GM12873 (cell line): ENCODE data around the gene IFNK.

Experiments
- TF ChIP-seq, protein P1 (sequence below): IDR thresholded peaks from 2 replicates; pipeline ENCODE4 v1.5.1; 2012; ENCODE audit warnings: low read depth, mild to moderate bottlenecking, moderate library complexity, low read length, control low read depth; ENCODE audit not compliant: insufficient read depth; ENCODE audit errors: missing control alignments

IFNK gene

DNA sequence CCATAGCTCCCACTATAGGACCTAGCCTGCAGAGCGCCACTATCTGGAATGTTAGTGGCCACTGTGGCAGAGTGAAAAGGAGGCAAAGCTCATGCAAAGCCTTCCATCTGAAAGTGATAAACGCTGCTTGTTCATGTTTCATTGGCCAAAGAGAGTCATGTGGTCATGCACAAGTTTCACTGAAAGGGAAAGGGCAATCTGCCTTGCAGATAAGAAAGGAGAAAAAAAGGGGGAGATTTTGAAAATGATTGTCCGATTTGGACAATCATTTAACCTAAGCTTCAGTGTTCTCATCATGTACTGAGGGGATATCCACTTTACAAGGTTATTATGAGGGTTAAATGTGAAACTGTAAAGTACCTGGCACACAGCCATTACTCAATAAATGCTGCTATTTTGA is 14.6 kb downstream of the IFNK start:
- TF ChIP-seq, protein P1, sequence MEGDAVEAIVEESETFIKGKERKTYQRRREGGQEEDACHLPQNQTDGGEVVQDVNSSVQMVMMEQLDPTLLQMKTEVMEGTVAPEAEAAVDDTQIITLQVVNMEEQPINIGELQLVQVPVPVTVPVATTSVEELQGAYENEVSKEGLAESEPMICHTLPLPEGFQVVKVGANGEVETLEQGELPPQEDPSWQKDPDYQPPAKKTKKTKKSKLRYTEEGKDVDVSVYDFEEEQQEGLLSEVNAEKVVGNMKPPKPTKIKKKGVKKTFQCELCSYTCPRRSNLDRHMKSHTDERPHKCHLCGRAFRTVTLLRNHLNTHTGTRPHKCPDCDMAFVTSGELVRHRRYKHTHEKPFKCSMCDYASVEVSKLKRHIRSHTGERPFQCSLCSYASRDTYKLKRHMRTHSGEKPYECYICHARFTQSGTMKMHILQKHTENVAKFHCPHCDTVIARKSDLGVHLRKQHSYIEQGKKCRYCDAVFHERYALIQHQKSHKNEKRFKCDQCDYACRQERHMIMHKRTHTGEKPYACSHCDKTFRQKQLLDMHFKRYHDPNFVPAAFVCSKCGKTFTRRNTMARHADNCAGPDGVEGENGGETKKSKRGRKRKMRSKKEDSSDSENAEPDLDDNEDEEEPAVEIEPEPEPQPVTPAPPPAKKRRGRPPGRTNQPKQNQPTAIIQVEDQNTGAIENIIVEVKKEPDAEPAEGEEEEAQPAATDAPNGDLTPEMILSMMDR = no peak

DNA sequence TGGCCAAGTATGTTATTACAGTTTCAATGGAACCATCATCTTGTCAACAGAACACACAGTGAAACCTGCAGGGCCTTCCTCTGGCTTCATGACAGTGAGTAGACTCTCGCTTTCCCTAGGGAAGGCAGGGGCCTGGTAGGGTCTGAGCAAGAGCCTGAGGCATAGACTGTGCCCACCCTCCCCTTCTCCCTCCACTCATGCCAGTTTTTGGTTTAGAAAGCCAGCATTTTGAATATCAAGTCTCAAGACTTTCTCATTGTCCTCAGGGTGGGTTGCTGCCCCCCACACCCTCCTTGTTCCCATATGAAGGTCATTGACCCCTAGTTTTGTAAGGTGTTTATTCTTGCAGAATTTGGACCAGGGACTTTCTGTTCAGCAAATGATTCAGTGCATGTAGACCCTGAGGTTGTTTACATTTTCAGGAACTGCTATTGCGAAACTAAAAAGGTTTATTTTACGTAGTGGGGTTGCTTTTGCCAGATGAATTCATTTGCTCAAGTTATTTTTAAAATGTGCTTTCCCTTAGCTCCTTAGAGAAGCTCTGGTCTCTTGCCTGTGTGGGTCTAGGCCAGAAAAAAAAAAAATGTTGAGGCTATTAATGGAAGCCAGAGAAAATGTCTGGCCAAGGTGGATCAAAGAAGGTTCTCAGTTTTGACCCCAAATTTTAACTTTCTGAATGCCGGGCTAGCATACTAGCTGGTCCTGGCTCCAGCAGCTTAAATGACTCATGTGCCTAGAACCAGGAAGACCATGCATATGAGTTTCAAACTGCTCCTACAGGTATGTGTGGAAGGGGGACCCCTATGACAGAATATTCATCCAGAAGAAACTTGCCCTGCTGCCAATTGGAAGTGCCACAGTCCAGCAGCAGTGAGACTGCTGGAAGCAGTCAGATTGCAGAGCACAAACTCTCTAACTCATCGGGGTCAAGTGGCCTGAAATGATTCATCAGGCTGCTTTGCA is 15.7 kb downstream of the IFNK start:
- TF ChIP-seq, protein P1 = no peak

DNA sequence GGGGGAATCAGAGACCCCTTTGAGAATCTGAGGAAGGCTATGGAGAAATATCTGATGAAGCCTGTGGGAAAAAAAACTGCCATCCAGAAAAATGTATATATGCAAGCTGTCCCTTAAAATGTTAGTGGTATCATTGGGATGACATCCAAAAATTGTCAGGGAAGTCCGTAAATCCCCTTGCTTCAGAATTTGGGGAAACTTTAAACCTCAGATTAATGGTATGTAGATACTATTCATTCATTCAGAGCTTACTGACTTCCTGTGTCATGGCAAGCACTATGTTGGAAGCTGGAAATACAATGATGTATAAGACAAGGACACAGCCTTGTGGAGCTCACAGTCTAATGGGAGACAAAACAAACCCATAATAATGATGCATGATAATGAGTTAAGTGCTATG is 16.4 kb downstream of the IFNK start:
- TF ChIP-seq, protein P1 = no peak

DNA sequence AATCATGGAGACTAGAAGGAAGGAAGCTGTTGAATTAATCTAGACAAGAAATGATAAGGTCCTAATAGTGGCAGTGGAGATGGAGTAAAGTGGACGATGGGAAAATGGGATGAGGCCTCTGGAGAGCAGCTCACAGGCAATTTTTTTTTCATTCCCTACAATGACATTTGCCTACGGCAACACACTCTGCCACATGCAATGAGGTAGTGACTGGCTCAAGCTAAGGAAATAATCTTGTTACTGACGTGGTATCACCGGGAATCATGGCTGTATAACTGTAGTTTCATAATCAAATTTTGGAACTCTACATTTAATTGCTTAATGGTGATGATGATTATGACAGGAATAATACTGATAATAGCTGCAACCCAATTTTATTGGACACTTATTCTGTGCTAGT is 17.6 kb downstream of the IFNK start:
- TF ChIP-seq, protein P1 = no peak

DNA sequence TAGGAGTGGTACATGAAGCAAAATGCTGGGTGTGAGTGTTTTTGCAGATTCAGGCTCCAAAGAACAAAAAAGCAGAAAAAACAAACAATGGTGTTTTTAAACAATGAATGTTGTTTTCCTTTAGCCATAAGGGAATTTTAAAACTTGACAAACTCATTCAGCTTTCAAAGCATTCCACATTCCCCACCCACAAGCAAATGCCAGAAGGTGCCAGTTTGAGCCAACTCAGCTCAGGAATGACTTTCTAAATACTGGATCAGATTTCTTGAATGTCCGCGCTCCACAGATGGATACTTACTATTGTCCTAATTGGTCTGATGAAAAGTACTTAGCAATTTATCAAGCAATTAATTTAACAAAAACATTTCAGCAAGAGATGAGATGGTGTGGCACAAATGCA is 18.4 kb downstream of the IFNK start:
- TF ChIP-seq, protein P1 = no peak

DNA sequence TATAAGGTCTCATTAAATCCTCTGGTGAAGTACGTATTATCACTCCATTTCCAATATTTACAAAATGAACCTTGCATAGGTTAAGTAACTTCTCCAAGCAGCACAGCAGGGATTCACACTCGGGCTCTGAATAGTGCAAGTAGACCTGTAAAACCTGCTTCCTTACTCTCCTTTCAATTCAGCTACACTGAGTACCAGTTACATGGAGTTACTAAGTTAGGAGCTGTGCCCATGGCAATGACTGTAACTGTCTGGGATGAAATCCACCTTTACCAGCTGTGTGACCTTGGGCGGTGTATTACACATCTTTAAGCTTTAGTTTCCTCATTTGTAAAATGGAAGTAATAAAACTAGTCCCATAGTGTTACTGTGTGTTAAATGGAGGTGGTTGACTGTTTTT is 21.4 kb downstream of the IFNK start:
- TF ChIP-seq, protein P1 = no peak

DNA sequence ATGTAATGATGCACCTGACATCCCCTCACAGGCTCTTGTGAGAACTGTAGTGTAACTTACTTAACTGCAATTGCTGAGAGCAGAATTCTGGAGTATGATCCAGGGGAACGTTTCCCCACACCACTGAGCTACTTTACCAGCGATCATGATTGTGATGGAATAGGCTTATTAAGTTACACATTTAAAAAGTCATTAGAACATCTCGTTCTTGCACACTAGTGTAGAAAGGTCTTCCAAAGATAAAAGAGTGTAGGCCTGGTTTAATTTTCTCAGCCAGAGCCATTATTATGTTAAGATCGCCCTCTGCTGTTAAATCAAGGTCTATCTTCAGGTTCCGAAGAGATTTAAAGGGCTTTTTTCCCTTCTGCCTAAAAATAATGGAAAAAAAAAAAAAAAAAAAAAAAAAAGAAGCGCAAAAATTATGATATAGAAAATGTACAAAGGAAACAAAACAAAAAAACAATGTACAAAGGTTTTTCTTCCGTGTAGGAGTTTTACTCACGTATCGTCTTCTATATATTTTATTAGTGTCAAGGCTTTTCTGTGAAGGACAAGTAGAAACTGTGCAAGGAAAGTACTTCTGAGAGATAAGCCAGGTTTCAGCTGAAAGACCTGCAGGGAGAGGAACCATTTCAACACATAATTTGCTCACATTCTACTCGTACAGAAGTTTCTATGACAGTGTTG is 24.1 kb downstream of the IFNK start:
- TF ChIP-seq, protein P1 = peak; percentile 30
